Uterus (tissue), 2 donors: ENCODE results near the gene SRC.

Experiments
- CTCF ChIP-seq, 4 experiments: fragments of 200-600 bp in 2 of 4; fragments of 450-650 bp in 2 of 4; sonication (generic) in 2 of 4; IDR thresholded peaks; one replicate each; pipeline ENCODE4 v1.5.1; 2016 to 2019; ENCODE audit warnings: antibody characterized with exemption in 4 of 4, mild to moderate bottlenecking in 2 of 4, moderate library complexity in 1 of 4
- POLR2A ChIP-seq, 2 donors: fragments of 450-650 bp; IDR thresholded peaks; one replicate each; pipeline ENCODE4 v1.6.1; 2016; ENCODE audit warnings: antibody characterized with exemption in 2 of 2, mild to moderate bottlenecking in 1 of 2, moderate library complexity in 1 of 2

- no peak for TF ChIP-seq CTCF (IDR thresholded peaks at IDR 0.05)
- TF ChIP-seq POLR2A (IDR thresholded peaks at IDR 0.05): no peak
These were observed 107.3 kb downstream of the SRC start for GRCh38 chr20:37453288-37453687.
